Astrocyte (in vitro differentiated cells and primary cell): ENCODE data around the gene C14orf119. TPM values are rescaled to one million over a fixed set of nuclear protein-coding genes. Genes with fewer than 3 reads are reported as not detected.

Source experiments
- DNase-seq: peaks from one replicate; pipeline ENCODE4 v3.0.0-alpha.2; 2010; ENCODE audit warnings: low read depth
- FAIRE-seq: peaks from 2 replicates; lab custom pipeline; 2011; peaks lifted over from hg19 to GRCh38; lab: Jason Lieb, UNC
- H2AFZ ChIP-seq: 2 replicates; pipeline ENCODE4 v1.6.0; 2012; ENCODE audit warnings: low read depth, low read length, inconsistent platforms
- H3K27ac ChIP-seq: 2 replicates; pipeline ENCODE4 v1.5.1; 2011; ENCODE audit warnings: low read depth, low read length, inconsistent platforms
- H3K27me3 ChIP-seq: 2 replicates; pipeline ENCODE4 v1.6.0; 2011; ENCODE audit warnings: low read length, inconsistent platforms; ENCODE audit not compliant: insufficient read depth
- H3K36me3 ChIP-seq: 2 replicates; pipeline ENCODE4 v1.5.1; 2011; ENCODE audit warnings: low read length, inconsistent platforms; ENCODE audit not compliant: insufficient read depth
- H3K4me1 ChIP-seq: 2 replicates; pipeline ENCODE4 v1.5.1; 2011; ENCODE audit warnings: low read length, inconsistent platforms; ENCODE audit not compliant: insufficient read depth
- H3K4me2 ChIP-seq: 2 replicates; pipeline ENCODE4 v1.6.0; 2012; ENCODE audit warnings: low read length, inconsistent platforms
- H3K4me3 ChIP-seq: 2 replicates; pipeline ENCODE4 v1.5.1; 2011; ENCODE audit warnings: low read depth, mild to moderate bottlenecking, low read length, inconsistent platforms; ENCODE audit not compliant: insufficient read depth
- H3K79me2 ChIP-seq: 2 replicates; pipeline ENCODE4 v1.6.0; 2012; ENCODE audit warnings: mild to moderate bottlenecking, low read length, inconsistent platforms; ENCODE audit not compliant: insufficient read depth
- H3K9ac ChIP-seq: 2 replicates; pipeline ENCODE4 v1.6.0; 2012; ENCODE audit warnings: mild to moderate bottlenecking, low read length, inconsistent platforms
- H3K9me3 ChIP-seq: 2 replicates; pipeline ENCODE4 v1.5.1; 2012; ENCODE audit warnings: low read depth, mild to moderate bottlenecking, low read length, inconsistent platforms; ENCODE audit not compliant: insufficient read depth
- H4K20me1 ChIP-seq: 2 replicates; pipeline ENCODE4 v1.6.0; 2012; ENCODE audit warnings: low read length, inconsistent platforms; ENCODE audit not compliant: insufficient read depth
- H3K27ac Mint-ChIP-seq: one replicate; pipeline ENCODE4 v1.8.0; 2021; ENCODE audit warnings: mild to moderate bottlenecking, mixed read lengths; ENCODE audit not compliant: unreplicated experiment
- H3K27me3 Mint-ChIP-seq: one replicate; pipeline ENCODE4 v1.8.0; 2021; ENCODE audit warnings: low read depth, mixed read lengths; ENCODE audit not compliant: unreplicated experiment
- H3K36me3 Mint-ChIP-seq: one replicate; pipeline ENCODE4 v1.8.0; 2021; ENCODE audit warnings: low read depth, mixed read lengths; ENCODE audit not compliant: unreplicated experiment
- H3K4me1 Mint-ChIP-seq: one replicate; pipeline ENCODE4 v1.8.0; 2021; ENCODE audit warnings: low read depth, mixed read lengths; ENCODE audit not compliant: unreplicated experiment
- H3K4me3 Mint-ChIP-seq: one replicate; pipeline ENCODE4 v1.8.0; 2021; ENCODE audit warnings: mild to moderate bottlenecking, moderate library complexity, mixed read lengths; ENCODE audit not compliant: unreplicated experiment
- H3K9me3 Mint-ChIP-seq: one replicate; pipeline ENCODE4 v1.8.0; 2021; ENCODE audit warnings: mild to moderate bottlenecking, mixed read lengths; ENCODE audit not compliant: unreplicated experiment
- CTCF ChIP-seq: IDR thresholded peaks from 2 replicates; pipeline ENCODE4 v1.5.1; 2011; ENCODE audit warnings: low read depth, mild to moderate bottlenecking, inconsistent platforms, low read length, moderate library complexity; ENCODE audit not compliant: insufficient read depth
- EZH2 ChIP-seq: IDR thresholded peaks from 2 replicates; pipeline ENCODE4 v1.6.1; 2012; ENCODE audit warnings: mild to moderate bottlenecking, low read length, inconsistent platforms; ENCODE audit not compliant: insufficient read depth
- total RNA-seq: library from RNA; stranded (reverse); gene quantifications from 2 replicates; pipeline ENCODE4 v1.2.1, GENCODE V29; 2021

Gene C14orf119
- total RNA-seq, 1 donor from 2014 or later = 83.9 TPM

- Histone ChIP-seq H3K36me3 (no peaks in the 10 kb centered on the region), H3K79me2 (no peaks in the 10 kb centered on the region), H3K27me3 (peaks cover 3% of the 10 kb centered on the region), H3K4me1 (peaks cover 24% of the 10 kb centered on the region), H3K9me3 (no peaks in the 10 kb centered on the region), H4K20me1 (no peaks in the 10 kb centered on the region), H3K27ac (no peak overlapping the region), H2AFZ (no peak overlapping the region), H3K4me2 (no peak overlapping the region), H3K4me3 (no peak overlapping the region), H3K9ac (no peak overlapping the region)
- H3K9me3 Mint-ChIP-seq = no peaks in the 10 kb centered on the region
- H3K27me3 Mint-ChIP-seq = no peaks in the 10 kb centered on the region
- no peak for FAIRE-seq
- no peak overlapping the region for H3K4me3 Mint-ChIP-seq
- DNase-seq = no peak
- H3K36me3 Mint-ChIP-seq = no peaks in the 10 kb centered on the region
- no peak overlapping the region for H3K27ac Mint-ChIP-seq
- TF ChIP-seq CTCF (no peak), EZH2 (no peak)
- peaks cover 17% of the 10 kb centered on the region for H3K4me1 Mint-ChIP-seq
Observed at GRCh38 chr14:23110579-23111365, 15.5 kb downstream of the C14orf119 start.

GRCh38 chr14:23112359-23113178 is 17.3 kb downstream of the C14orf119 start:
- no peak overlapping the region for H3K27ac Mint-ChIP-seq
- H3K4me1 Mint-ChIP-seq = peaks cover 17% of the 10 kb centered on the region
- H3K27me3 Mint-ChIP-seq = no peaks in the 10 kb centered on the region
- Histone ChIP-seq H3K4me3 (no peak overlapping the region), H4K20me1 (no peaks in the 10 kb centered on the region), H3K36me3 (no peaks in the 10 kb centered on the region), H3K4me1 (peaks cover 27% of the 10 kb centered on the region), H3K27me3 (peaks cover 3% of the 10 kb centered on the region), H3K9ac (no peak overlapping the region), H3K9me3 (no peaks in the 10 kb centered on the region), H3K79me2 (no peaks in the 10 kb centered on the region), H2AFZ (no peak overlapping the region), H3K4me2 (no peak overlapping the region), H3K27ac (no peak overlapping the region)
- no peak overlapping the region for H3K4me3 Mint-ChIP-seq
- no peaks in the 10 kb centered on the region for H3K9me3 Mint-ChIP-seq
- TF ChIP-seq CTCF = no peak
- TF ChIP-seq EZH2 = no peak
- FAIRE-seq = no peak
- DNase-seq = no peak
- H3K36me3 Mint-ChIP-seq = no peaks in the 10 kb centered on the region
